NAMALWA (cell line): ENCODE results near the gene SNX15.
"Not testable (repeated sequence)": the region's sequence is repeated elsewhere in the genome, so short reads cannot be mapped to it uniquely, and the experiment has no call there.

Experiments used
- DNase-seq: peaks from one replicate; pipeline ENCODE4 v3.0.0-alpha.2; 2015; ENCODE audit warnings: low spot score

SNX15 gene

DNA sequence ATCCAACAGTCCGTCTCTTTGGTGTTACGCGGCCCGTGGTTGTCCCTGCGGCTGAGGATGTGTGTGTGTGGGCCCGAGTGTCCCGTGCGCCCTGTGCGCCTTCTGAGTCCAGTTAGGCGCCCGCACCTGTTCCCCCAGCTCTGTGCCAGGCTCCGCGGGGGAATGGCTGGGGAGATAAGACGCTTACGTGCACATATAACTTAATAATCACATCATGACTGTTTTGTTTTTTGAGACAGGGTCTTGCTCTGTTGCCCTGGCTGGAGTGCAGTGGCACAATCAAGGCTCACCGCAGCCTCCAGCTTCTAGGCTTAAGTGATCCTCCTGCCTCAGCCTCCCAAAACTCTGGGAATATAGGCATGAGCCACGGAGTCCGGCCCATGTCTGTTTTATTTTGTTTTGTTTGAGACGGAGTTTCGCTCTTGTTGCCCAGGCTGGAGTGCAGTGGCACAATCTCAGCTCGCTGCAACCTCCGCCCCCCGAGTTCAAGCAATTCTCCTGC lies 12.5 kb upstream of the SNX15 start:
- no peak for DNase-seq

GRCh38 chr11:65016705-65017104 lies 10.5 kb upstream of the SNX15 start:
- no peak for DNase-seq

- DNase-seq: no peak
These were observed 9.3 kb upstream of the SNX15 start for GRCh38 chr11:65017937-65018336.

DNA sequence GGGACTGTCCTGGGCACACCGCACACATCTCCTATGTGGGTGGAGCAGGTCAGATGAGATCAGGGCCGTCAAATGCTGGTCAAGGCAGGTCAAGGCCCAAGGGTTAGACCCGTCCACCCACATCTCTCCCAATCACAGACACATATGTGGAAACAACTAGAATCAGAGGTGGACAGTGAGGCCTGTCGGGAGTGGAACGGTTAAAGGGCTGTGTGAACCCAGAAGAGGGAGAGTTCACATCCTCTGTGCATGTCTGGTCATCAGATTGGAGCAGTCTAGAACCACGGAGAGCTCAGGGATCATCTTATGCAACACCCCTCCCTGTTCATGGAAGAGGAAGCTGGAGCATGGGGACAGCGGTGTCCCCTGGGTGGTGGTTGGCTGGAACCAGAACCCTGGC lies 7.4 kb upstream of the SNX15 start:
- no peak for DNase-seq

DNA sequence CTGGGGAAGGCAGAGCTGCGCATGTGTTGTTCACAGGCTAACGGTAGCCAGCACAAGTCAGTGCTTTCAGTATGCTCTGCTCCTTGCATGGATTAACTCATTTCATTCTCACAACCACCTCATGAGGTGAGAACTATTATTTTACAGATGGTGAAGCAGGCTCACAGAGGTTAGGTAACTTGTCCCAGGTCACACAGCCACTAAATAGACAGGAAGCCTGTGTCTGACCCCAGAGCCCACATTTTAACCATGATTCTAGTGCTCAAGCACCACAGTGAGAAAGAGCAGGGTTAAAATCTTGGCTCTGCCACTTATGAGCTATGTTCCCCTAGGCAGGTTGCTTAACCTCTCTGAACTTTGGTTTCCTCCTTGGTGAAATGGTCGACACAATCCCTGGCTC lies 6.2 kb upstream of the SNX15 start:
- DNase-seq: no peak

DNA sequence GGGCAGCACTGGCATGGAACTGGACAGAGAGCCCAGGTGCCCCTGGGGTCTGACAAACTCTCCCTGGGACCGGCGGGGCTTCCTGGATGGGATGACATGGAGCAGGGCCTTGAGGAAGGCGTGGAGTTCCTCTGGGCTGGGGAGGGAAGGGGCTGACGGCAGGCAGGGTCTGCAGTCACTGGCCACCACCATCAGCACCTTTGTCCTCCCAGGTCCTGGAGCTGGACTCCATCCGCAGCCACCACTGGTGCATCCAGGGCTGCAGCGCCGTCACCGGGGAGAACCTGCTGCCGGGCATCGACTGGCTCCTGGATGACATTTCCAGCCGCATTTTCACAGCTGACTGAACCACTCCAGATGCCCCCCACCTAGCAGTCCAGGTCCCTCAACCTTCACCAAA lies 5.7 kb upstream of the SNX15 start:
- DNase-seq: no peak

GRCh38 chr11:65023502-65023901 lies 3.7 kb upstream of the SNX15 start:
- DNase-seq: not testable (repeated sequence)

GRCh38 chr11:65026810-65027209 lies 429 bp upstream of the SNX15 start:
- no peak for DNase-seq

DNA sequence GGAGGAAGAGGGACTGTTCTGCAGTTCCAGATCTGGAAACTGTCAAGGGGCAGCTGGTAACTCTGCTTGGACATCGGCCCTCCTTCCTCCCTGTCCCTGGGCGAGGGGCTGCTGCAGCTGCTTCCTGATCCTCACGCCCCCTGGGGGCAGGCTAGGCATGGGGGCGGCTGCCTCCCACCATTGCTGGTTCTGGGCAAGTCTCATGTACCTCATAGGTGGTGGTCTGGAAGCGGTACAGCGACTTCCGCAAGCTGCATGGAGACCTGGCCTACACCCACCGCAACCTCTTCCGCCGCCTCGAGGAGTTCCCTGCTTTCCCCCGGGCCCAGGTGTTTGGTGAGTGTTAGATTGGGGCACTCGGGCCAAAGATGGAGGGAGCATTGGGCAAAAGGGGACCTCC lies 5.0 kb downstream of the SNX15 start:
- DNase-seq: no peak

DNA sequence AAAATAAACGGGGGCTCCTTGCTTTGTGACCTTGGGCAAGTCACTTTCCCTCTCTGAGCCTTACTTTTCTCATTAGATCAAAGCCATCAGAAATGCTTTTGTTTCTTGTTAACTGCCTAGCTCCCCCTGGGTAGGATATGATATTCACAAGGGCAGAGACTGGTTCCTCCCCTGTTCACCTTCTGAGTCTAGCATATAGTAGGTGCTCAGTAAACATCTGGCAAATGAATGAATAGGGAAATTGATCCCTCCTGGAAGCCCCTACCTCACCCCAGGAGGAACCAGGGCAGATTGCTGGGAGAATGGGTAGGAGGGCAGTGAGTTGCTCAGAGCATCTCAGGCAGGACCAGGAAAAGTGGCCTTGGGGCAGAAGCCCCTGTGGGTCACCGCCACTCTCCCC lies 7.2 kb downstream of the SNX15 start:
- no peak for DNase-seq

DNA sequence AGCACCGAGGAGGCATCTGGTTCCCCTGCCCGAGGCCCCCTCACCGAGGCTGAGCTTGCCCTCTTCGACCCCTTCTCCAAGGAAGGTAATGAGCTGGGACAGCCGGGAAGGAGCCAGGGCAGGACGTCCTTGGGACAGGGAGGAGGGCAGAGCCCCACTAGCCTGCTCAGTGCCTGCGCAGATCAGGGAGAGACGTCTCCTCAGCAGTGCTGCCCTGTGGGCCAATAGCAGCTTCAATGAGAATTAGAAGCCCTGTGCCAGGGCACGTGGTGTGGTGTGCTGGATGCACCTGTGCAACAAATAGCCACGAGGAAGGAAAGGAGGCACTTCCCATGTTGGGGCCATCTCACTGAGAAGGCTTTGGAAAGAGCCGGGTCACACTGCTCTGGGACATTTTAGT lies 8.3 kb downstream of the SNX15 start:
- DNase-seq: no peak

GRCh38 chr11:65036931-65037330 lies 9.7 kb downstream of the SNX15 start:
- no peak for DNase-seq

GRCh38 chr11:65040520-65040846 lies 13.2 kb downstream of the SNX15 start:
- no peak for DNase-seq

DNA sequence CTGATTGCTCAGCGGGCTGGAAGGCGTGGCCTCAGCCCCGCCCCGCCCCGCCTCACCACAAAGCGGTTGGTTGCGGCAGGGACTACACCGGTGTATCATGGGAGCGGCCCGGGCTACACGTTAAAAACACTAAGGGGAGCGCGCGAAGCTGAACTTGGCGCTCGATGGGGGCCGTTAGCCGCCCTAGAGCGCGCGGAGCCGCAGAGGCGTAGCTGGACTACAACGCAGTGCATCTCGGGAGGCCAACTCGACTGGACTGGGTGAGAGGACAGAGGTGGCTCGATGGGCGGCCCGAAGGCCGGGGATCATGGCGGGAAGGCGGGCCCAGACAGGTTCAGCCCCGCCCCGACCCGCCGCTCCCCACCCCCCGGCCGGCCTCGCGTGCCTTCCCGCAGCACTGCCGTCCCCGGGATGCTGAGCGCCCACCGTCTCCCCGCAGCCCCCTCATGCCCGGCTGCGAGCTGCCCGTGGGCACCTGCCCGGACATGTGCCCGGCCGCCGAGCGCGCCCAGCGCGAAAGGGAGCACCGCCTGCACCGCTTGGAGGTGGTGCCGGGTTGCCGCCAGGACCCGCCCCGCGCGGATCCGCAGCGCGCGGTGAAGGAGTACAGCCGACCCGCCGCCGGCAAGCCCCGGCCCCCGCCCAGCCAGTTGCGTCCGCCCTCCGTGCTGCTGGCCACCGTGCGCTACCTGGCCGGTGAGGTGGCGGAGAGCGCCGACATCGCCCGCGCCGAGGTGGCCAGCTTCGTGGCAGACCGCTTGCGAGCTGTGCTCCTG lies 13.8 kb downstream of the SNX15 start, which contains the start of gene SAC3D1:
TSS of gene SAC3D1 (plus strand) at position 364 of the 776 bp plus-strand sequence. CDS start at position 447, 83 bp downstream.
- DNase-seq: peak; percentile 96

DNA sequence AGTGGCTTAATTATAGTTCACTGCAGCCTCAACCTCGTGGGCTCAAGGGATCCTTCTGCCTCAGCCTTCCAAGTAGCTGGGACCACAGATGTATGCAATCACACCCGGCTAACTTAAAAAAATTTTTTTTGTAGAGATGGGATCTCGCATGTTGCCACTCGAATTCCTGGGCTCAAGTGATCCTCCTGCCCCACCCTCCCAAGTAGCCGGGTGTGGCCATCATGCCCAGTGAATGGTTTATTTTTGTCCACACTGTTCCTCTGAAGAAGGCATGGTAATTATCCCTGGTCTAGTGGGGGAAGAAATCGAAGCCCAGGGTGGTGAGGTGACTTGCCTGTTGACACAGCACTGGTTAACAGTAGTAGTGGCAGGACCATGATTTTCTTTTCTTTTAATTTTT lies 15.7 kb downstream of the SNX15 start:
- no peak for DNase-seq

DNA sequence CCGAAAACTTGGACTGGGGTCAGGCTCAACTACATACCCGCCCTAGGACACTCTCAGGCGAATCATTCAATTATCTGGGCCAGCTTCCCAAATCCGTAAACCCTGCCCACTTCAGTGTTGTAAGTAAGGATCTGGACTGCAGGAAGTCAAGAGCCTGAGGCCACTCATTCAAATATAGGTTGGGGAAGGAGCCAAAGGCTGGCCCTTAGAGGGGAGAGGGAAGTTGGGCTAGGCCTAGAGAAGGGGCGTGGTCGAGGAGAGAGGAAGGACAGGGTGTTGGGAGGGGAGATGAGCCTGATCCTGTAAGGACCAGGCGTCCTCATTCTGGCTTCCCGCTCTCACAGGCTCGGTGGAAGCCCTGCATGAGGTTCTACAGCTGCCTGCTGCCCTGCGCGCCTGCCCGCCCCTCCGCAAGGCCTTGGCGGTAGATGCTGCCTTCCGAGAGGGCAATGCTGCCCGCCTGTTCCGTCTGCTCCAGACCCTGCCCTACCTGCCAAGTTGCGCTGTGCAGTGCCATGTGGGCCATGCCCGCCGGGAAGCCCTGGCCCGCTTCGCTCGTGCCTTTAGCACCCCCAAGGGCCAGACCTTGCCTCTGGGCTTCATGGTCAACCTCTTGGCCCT lies 16.8 kb downstream of the SNX15 start:
- no peak for DNase-seq

- DNase-seq: no peak
These were observed 17.8 kb downstream of the SNX15 start for GRCh38 chr11:65045061-65045460.

DNA sequence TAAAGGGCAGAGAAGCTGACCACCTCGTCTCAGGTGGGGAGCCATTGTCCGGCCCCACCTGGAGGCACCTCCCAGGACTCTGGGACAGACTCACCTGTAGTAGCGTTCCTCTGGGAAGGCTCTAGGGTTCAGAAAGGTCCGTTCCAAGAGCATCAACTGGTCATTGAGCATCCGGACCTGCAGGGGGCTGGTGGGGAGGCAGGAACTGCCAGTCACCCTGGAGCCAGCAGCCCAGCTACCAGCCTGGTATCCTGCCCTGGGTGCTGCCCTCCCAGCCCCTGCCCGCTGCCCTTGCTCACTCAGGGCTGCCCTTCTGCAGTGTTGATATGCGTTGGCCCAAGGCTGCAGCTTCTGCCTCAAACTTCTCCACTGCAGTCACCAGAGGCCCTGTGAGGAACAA lies 18.5 kb downstream of the SNX15 start:
- DNase-seq: no peak

DNA sequence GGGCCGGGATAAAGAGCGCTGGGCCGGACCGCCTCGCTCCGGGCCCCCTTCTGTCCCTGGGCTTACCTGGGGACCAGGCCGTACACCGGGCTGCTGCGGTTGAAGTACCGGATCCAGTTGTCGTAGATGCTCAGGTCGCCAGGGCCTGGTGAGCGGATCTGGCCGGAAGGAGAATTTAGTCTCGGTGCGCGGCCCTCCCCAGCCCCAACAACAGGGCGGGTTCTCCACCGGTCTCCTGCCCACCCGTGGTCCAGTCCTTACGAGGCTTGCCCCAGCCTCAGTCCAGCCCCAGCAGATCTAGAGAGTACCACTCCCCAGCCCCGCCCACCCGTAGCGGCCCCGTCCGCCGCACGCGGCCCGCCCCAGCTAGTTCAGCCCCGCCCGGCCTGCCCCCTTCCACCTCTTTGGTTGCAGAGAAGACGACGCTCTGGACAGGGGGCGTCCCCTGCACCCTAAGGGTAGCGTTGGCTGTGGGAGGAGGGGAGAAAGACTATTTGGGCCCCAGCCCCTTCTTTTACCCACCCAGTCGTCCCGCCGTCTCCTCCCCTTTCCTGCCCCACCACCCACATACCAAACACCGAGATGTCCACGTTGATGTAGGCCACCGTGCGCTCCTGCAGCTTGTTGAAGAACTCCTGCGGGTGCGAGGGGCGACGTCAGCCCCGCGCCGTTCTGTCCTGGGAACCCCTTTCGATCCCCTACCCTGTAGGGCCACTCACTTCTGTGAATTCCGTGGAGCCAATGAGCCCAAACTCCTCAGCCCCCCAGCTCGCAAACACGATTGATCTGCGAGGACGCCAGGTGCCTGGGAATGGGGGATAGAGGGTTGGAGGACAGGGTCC lies 20.6 kb downstream of the SNX15 start:
- DNase-seq: no peak

DNA sequence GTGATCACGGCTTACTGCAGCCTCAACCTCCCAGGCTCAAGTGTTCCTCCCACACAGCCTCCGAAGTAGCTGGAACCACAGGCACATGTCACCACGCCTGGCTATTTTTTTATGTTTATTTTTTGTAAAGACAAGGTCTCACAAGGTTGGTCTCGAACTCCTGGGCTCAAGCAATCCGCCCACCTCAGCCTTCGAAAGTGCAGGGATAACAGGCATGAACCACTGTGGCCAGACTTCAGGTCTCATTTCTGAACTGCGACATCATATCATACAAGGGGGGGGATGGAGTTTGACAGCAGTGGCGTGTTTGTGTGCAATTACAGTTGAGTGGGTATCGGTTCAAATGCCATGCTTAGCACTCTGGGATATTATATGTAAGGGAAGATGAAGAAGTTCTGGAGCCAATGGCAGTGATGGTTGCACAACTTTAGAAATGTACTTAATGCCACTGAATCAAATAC lies 24.2 kb downstream of the SNX15 start:
- DNase-seq: no peak

GRCh38 chr11:65053827-65054508 lies 26.7 kb downstream of the SNX15 start:
- no peak for DNase-seq

GRCh38 chr11:65055538-65055937 lies 28.3 kb downstream of the SNX15 start:
- DNase-seq: no peak
